NB4 (cell line): ENCODE results near the gene MAN2A1.

Experiments used
- MAX ChIP-seq: IDR thresholded peaks from 2 replicates; pipeline ENCODE4 v1.6.1; 2011; ENCODE audit warnings: low read depth, low read length
- TF ChIP-seq, protein P1 (sequence below): IDR thresholded peaks from one replicate; pipeline ENCODE4 v1.5.1; 2012; ENCODE audit warnings: low read depth, low read length

GRCh38 chr5:109668668-109669422 is 20.9 kb upstream of the MAN2A1 start:
- TF ChIP-seq, protein P1, sequence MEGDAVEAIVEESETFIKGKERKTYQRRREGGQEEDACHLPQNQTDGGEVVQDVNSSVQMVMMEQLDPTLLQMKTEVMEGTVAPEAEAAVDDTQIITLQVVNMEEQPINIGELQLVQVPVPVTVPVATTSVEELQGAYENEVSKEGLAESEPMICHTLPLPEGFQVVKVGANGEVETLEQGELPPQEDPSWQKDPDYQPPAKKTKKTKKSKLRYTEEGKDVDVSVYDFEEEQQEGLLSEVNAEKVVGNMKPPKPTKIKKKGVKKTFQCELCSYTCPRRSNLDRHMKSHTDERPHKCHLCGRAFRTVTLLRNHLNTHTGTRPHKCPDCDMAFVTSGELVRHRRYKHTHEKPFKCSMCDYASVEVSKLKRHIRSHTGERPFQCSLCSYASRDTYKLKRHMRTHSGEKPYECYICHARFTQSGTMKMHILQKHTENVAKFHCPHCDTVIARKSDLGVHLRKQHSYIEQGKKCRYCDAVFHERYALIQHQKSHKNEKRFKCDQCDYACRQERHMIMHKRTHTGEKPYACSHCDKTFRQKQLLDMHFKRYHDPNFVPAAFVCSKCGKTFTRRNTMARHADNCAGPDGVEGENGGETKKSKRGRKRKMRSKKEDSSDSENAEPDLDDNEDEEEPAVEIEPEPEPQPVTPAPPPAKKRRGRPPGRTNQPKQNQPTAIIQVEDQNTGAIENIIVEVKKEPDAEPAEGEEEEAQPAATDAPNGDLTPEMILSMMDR, result no peak
- TF ChIP-seq MAX, result no peak
